HG03103 (cell line): ENCODE measurements around the gene HSD17B12.

Experiments
- ATAC-seq: cut with Tn5 transposase; IDR thresholded peaks from one replicate; pipeline ENCODE4 v1.9.1; 2021; ENCODE audit warnings: low read depth; ENCODE audit not compliant: unreplicated experiment

HSD17B12 gene

GRCh38 chr11:43789700-43790443 lies 109.3 kb downstream of the HSD17B12 start:
- ATAC-seq, result no peak

GRCh38 chr11:43790444-43790794 lies 109.9 kb downstream of the HSD17B12 start:
- ATAC-seq, result no peak

DNA sequence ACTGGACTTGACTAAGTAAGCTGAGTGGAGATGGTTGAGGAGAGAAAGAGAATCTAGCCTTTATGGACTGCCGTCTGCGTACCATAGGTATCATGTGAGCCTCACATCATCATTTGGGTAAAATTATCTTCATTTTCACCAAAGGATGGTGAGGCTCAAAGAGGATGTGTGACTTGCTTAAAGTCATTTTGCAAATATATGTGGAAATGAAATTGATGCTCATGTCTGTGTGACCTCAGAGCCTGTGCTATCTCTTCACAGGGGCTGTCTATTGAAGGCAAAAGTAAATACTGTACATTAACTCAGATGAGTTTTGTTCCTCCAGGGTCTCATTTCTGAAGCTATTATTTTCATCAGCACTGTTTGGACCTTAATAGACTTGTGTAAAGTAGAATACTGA lies 116.8 kb downstream of the HSD17B12 start:
- ATAC-seq, result no peak

DNA sequence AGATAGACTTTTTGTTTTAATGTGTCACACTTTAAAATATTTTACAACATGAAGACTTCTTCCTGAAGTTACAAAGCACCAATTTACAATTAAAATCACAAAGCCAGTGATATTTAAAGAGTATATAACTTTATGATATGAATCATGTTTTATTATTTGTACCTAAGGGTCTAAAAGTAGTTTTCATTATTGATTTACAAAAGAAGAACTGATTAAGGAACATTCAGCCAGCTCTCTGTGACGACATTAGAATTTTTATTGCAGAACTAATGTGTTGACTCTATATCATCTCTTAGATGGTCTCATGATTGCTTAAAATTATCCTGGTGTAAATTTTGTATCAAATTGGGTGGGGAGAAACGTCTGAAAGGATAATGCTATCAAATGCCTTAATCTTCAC lies 117.3 kb downstream of the HSD17B12 start:
- ATAC-seq, result no peak

DNA sequence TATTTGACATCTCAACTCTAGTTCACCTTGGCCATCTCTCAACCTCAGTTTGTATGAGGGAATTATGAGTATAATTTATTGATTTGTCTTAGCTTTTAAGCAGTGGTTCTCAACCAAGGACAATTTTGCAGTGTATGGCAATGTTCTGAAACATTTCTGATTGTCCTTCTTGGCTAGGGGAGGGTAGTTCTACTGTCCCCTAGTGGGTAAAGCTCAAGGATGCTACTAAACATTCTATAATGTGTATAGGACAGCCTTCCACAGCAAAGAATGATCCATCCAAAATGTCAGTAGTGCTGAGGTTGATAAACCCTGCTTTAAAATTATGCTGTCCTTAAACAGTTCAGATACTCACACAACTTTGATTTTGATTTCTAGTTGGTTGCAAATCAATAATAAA lies 122.0 kb downstream of the HSD17B12 start:
- no peak for ATAC-seq

DNA sequence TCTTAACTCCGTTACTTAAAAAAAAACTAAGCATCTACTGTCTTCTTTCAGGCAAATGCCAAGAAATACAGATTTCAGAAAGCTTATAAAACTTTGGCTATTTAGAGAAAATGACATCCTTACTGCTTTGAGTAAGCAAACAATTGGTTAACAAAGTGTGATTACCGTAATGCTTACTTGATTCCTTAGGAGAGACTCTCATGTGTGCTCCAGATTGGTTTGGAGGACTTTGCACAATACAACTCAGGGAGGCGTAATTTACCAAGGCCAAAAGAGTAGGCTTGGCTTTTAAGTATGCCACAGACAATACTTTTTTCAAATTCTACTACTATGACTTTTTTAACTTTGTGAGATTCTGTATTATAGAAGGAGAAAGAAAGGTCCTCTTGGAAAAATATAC lies 123.2 kb downstream of the HSD17B12 start:
- ATAC-seq, result no peak

DNA sequence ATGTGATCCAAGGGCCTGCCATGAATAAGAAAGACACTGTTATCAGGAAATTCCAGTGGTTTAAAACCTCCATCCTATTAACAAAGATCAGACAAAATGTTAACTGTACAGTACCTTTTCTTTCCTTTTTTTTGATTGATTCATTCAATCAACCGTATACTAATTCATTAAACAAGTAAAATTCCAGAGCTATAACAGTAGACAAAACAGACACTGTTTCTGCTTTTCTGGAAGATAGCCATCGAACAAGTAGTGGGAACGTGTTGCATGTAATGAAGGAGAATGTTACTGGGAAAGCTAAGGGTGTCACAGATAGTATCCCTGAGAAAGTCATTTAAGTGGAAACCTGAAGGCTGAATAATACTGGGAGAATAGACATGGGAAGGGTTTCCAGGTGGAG lies 126.4 kb downstream of the HSD17B12 start:
- ATAC-seq, result no peak

DNA sequence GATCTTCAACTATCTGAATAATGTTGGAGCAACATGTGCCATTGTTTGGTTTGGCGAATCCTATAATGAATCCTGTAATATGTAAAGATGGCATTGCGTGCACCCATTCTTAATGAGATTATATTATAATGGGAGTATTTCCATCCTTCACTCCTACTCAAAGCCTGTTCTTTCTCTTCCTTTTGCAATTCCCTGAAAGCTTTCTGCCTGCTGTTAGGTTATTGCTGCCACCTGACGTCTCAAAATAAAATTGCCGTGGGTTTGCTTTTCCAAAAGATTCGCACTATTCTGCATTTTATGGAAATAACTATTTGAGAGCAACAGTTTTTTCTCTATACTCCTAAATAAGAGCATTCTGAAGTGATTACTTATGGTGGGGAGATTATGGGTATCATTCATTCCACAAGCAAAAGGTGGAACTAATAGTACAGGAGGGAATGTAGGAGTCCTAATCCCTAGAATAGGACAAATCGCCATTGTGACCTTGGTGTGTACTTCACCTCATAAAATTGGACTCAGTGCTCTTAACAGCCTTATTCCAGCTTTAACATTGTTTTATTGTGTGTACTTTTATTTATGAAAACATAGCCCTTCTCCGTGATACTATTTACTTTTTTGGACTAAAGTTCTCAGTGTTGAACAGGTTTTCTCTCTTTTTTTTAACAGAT lies 130.5 kb downstream of the HSD17B12 start:
- ATAC-seq, result no peak

- no peak for ATAC-seq
Observed at GRCh38 chr11:43812471-43812870, 131.9 kb downstream of the HSD17B12 start.

DNA sequence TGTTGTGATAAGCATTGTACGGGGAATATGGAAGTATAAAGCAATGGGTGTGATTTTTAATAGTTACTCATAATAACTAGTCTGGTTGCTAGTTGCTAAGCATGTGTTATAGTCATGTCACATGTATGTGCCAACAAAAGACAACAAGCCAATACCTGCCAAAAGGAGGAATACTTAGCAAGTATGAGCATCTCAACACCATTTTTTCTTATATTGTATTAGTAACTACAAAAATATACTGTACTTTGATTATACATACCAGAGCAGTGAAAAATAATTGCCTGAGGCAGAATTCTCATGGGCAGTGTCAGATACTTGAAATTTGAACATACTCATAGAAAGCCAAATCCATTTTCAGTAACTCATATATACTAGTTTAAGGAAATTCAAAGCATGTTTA lies 137.7 kb downstream of the HSD17B12 start:
- ATAC-seq, result no peak

- ATAC-seq, result no peak
Observed at GRCh38 chr11:43819926-43820325, 139.4 kb downstream of the HSD17B12 start.

DNA sequence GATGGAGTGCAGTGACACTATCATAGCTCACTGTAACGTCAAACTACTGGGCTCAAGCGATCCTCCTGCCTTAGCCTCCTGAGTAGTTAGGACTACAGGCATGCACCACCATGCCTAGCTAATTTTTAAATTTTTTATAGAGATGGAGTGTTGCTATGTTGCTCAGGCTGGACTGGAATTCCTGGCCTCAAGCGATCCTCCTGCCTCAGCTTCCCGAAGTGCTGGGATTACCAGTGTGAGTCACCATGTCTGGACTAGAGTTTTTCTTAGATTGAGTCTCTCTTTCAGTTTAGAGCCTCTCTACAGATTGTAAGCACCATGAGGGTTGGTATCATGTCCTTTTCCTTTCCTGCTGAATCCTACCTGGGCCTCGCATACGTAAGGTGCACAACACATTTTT lies 142.8 kb downstream of the HSD17B12 start:
- no peak for ATAC-seq

- ATAC-seq, result no peak
Observed at GRCh38 chr11:43823851-43824250, 143.3 kb downstream of the HSD17B12 start.

DNA sequence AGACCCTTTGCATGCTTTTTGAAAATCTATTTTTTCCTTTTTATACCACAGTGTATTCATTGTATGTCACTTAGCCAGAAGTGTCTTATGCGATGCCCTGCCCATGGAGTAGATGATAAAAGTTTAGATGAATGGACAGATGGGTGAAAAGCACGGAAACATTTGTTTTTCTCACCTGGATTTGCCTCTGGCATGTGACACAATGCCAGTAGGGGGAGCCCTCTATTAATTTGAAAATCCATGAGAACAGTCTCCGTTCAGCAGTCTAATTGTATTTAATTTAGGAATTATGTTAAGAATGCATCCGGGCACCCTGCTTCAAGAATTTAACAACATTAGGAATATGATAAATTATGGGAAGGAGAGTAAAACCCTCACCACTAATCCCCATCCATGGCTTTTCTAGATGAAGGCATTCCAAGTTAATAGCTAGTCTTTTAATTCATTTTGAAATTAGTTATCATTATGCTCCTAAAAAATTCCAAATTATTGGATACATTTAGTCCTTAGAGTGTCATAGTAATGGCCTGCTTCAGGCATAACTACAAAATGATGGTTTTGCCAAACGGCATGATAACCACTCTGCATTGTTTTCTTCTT lies 144.8 kb downstream of the HSD17B12 start:
- no peak for ATAC-seq

GRCh38 chr11:43830928-43831440 lies 150.4 kb downstream of the HSD17B12 start:
- no peak for ATAC-seq

DNA sequence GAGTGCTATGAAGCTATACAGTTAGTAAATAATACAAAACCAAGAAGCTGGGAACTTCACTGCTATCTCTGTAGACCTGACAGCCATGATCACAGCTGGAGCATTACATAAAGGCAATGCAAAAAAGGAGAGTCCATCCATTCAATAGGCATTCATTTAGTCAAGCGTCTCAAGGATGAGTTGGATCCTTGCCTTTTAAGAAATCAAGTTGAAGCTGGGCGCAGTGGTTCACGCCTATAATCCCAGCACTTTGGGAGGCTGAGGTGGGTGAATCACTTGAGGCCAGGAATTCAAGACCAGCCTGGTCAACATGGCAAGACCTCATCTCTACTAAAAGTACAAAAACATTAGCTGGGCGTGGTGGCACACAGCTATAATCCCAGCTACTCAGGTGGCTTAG lies 152.0 kb downstream of the HSD17B12 start:
- ATAC-seq, result no peak

DNA sequence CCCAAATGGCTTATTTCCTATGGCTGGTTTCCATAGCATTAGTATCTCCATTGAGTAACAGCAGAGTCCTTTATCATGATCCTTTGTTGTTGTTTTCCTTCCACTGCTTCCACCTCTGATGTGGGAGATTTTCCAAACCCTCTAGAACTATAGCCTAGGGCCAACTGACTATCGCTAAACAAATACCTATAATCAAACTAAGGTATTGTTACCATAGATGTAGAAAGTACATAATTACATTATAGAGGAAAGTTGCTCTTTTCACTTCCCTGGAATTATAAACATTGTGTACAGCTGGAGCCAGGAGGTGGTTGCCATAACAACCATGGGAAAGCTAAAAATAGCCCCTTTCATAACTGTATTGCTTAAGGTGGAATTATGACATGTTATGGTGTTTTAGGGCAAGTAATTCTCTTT lies 153.1 kb downstream of the HSD17B12 start:
- no peak for ATAC-seq

- no peak for ATAC-seq
Observed at GRCh38 chr11:43834286-43834685, 153.7 kb downstream of the HSD17B12 start.

DNA sequence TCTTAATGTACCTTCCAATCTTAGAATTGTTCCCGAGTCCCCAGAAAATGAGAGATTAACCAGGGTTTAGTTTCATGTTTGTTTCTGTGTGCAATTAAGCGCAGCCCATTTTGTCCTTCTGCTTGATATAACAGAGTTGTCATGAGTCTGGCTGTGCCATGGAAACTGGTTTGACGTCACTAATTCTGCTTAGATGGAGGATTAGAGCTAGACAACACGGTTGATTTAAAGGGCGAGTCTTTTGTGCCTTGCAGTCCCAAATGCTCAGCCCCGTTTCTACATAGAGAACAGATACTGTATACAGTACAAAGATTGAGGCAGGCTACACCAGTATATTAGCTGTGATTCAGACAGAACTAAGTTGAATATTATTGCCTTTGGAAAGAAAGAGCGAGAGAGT lies 154.6 kb downstream of the HSD17B12 start:
- ATAC-seq, result no peak

DNA sequence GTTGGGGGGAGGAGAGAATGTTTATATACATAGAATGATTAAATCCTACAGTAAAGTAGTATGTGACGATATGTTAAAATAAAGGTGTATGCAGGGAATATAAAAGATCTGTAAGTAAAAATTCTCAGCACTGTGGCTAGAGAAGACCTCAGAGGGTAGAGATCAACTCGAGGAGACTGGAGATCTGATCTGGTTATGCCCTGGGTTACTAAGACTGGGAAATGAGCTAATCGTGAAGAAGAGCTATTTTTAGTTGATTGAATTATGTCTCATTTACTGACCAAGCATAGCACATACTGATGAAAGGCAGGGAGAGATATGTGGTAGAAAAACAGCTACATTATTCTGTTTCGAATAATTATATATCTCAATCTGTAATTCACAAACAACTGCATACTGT lies 157.3 kb downstream of the HSD17B12 start:
- no peak for ATAC-seq

GRCh38 chr11:43842021-43842420 lies 161.5 kb downstream of the HSD17B12 start:
- no peak for ATAC-seq

- no peak for ATAC-seq
Observed at GRCh38 chr11:43845816-43846215, 165.3 kb downstream of the HSD17B12 start.
